Measurements from ENCODE around the gene LUC7L. TPM values are rescaled to one million over a fixed set of nuclear protein-coding genes. Genes with fewer than 3 reads are reported as not detected.
"Not testable (repeated sequence)": the region's sequence is repeated elsewhere in the genome, so short reads cannot be mapped to it uniquely, and the experiment has no call there.

LUC7L gene
- total RNA-seq, 4 donors from 2014 or later = 38.4 to 111 (median 43.5) TPM

DNA sequence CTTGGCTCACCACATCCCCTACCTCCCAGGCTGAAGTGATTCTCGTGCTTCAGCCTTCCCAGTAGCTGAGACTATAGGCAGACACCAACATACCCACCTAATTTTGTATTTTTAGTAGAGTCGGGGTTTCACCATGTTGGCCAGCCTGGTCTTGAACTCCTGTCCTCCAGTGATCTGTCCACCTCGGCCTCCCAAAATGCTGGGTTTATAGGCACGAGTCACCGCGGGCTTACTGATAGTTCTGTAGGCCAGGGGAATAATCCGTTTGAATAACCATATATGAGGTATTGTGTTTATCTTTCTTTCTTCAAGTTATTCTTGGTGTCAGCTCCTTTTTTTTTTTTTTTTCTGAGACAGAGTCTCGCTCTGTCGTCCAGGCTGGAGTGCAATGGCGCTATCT is 13.0 kb upstream of the LUC7L start:
- WGBS, 2 donors = 92 to 93% methylated on average over 10 of the region's 10 CpGs
- no peak for DNase-seq (ENCODE audit: low spot score in 2 of 2)
- intact Hi-C loops (cut with DNase I; ENCODE audit: low total_unique reads) = no loop called here
- H3K4me3 ChIP-seq (ENCODE audit: low read depth, poor library complexity, severe bottlenecking) = no peak overlapping the region
- TF ChIP-seq, protein P1, sequence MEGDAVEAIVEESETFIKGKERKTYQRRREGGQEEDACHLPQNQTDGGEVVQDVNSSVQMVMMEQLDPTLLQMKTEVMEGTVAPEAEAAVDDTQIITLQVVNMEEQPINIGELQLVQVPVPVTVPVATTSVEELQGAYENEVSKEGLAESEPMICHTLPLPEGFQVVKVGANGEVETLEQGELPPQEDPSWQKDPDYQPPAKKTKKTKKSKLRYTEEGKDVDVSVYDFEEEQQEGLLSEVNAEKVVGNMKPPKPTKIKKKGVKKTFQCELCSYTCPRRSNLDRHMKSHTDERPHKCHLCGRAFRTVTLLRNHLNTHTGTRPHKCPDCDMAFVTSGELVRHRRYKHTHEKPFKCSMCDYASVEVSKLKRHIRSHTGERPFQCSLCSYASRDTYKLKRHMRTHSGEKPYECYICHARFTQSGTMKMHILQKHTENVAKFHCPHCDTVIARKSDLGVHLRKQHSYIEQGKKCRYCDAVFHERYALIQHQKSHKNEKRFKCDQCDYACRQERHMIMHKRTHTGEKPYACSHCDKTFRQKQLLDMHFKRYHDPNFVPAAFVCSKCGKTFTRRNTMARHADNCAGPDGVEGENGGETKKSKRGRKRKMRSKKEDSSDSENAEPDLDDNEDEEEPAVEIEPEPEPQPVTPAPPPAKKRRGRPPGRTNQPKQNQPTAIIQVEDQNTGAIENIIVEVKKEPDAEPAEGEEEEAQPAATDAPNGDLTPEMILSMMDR (IDR thresholded peaks at IDR 0.05) = no peak
- TF ChIP-seq POLR2A (IDR thresholded peaks at IDR 0.05) = no peak

DNA sequence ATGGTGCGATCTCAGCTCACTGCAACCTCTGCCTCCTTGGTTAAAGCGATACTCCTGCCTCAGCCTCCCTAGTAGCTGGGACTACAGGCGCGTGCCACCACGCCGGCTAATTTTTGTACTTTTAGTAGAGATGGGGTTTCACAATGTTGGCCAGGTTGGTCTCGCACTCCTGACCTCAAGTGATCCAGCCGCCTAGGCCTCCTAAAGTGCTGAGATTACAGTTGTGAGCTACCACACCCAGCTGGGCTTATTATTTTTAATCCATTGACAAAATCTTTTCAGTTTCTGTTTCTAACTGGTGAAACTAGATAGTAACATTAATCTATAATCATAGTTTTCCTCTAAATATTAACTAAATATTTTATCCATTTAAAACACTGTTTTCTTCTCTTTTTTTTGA is 11.3 kb upstream of the LUC7L start:
- H3K4me3 ChIP-seq (ENCODE audit: low read depth, poor library complexity, severe bottlenecking) = no peak overlapping the region
- intact Hi-C loops (cut with DNase I; ENCODE audit: low total_unique reads) = no loop called here
- WGBS, 2 donors = 84 to 87% methylated on average over 8 of the region's 8 CpGs
- DNase-seq (ENCODE audit: low spot score in 2 of 2) = no peak
- TF ChIP-seq POLR2A (IDR thresholded peaks at IDR 0.05) = no peak
- TF ChIP-seq, protein P1 (IDR thresholded peaks at IDR 0.05) = no peak

DNA sequence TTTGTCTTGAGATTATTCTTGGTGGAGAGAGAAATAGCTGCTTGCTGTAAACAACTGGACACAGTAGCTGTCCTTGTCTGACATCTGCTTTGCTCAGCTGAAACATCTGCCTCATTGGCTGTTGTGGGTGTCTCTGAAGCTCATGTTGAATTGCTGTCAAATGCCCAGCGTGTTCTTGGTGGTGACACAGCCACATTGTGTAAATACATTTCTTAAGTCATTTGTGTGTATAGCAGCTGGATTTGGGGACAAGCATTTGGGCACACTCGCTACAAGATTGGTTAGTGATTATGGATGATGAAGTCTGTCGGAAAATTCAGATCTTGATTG is 10.7 kb upstream of the LUC7L start:
- intact Hi-C loops (cut with DNase I; ENCODE audit: low total_unique reads) = no loop called here
- no peak overlapping the region for H3K4me3 ChIP-seq (ENCODE audit: low read depth, poor library complexity, severe bottlenecking)
- no peak for TF ChIP-seq POLR2A (IDR thresholded peaks at IDR 0.05)
- DNase-seq (ENCODE audit: low spot score in 2 of 2) = no peak
- WGBS, 2 donors = 66 to 70% methylated on average over 3 of the region's 3 CpGs

DNA sequence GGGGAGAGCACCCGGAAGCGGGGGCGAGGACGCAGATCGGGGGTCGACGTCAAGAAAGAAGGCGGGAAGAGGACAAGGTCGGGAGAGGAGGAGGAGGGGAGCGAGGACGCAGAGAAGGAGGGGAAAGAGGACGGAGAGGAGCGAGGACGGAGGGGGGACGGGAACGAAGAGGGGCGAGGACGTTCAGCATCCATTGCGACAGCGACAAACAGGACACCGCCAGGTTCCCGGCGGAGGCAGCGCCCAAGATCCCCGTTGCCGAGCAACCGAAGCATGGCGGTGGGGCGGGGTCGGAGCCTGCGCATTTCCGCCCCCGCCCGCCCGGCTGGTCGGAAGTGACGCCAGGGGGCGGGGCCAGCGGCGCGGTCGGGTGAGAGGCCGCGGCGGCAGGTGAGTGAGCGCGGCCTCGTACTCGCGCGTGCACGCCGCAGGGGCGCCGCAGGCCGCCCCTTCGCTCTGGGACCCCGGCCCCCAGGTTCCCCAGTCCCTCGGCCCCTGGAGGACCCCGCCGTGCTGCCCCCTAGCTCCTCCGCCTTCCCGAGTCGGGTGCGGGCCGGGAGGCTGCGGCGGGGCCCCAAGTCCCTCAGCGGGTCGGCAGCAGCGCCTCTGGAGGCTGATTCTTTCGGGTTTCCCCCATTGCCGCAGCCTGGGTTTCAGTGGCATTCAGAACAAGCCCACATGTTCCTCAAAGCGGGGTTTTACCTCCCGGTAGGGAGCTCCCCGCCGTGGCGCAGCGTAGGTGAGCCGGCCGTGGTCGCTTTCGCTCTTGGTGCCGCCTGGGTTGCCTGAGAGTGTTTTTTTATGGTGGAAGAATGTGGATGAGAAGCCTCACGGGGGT is 5.4 kb upstream of the LUC7L start, which contains the start of gene FAM234A:
Gene FAM234A, plus strand, starts transcription at position 354 of the 838 bp plus-strand sequence. CDS start 19,593 bp downstream, outside the sequence.
- intact Hi-C loops (cut with DNase I; ENCODE audit: low total_unique reads) = no loop called here
- peak; percentile 92 to 98 for DNase-seq (ENCODE audit: low spot score in 2 of 2)
- WGBS, 2 donors = 1% methylated on average over 71 to 73 of the region's 85 CpGs

DNA sequence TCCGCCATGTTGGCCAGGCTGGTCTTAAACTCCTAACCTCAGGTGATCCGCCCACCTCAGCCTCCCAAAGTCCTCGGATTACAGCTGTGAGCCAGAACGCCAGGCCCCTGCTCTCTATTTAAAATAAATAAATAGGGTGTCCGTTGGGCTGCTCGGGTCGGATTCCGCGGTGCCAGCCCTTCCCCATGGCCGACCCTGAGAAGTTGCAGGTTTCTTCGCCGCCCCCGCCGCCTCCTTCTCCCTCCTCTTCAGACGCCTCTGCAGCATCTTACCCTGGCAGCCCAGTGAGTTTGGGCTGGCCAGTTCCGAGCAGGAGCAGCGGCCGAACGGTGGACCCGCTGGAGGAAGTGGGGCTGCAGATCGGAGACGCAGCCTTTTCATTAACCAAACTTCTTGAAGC is 1.7 kb upstream of the LUC7L start:
- DNase-seq (ENCODE audit: low spot score in 2 of 2) = no peak
- WGBS, 2 donors = 90% methylated on average over 22 of the region's 22 CpGs
- H3K4me3 ChIP-seq (ENCODE audit: low read depth, poor library complexity, severe bottlenecking) = no peak overlapping the region
- intact Hi-C loops (cut with DNase I; ENCODE audit: low total_unique reads) = no loop called here
- TF ChIP-seq POLR2A (IDR thresholded peaks at IDR 0.05) = no peak
- TF ChIP-seq, protein P1 (IDR thresholded peaks at IDR 0.05) = no peak

More for the DNA sequence above, 5.4 kb upstream of the LUC7L start, which contains the start of gene FAM234A:
- TF ChIP-seq, protein P1 (IDR thresholded peaks at IDR 0.05) = peak in 1 of 3 donors; percentile 30
- peak in 1 of 2 donors; percentile 84 for TF ChIP-seq POLR2A (IDR thresholded peaks at IDR 0.05)
- peak within 1 kb of the TSS; percentile 64 for H3K4me3 ChIP-seq (ENCODE audit: low read depth, poor library complexity, severe bottlenecking)

DNA sequence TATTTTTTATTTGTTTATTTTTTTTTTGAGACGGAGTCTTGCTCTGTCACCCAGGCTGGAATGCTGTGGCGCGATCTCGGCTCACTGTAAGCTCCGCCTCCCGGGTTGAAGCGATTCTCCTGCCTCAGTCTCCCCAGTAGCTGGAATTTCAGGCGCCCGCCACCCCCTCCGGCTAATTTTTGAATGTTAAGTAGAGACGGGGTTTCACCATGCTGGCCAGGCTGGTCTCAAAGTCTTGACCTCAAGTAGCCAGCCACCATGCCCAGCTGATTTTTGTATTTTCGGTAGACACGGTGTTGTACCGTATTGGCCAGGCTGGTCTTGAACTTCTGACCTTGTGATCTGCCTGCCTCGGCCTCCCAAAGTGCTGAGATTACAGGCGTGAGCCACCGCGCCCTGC is 1.1 kb upstream of the LUC7L start:
- intact Hi-C loops (cut with DNase I; ENCODE audit: low total_unique reads); DNase-seq (ENCODE audit: low spot score in 2 of 2); H3K4me3 ChIP-seq (ENCODE audit: low read depth, poor library complexity, severe bottlenecking): not testable (repeated sequence)
- 95% methylated on average over 18 of the region's 18 CpGs for WGBS, 2 donors

Measured in lower leg skin (tissue), 4 donors.